ENCODE results near the gene TCP1.
A peak's percentile ranks its signal among the peaks of the same experiment; 100 is the strongest.

Gene TCP1

GRCh38 chr6:159762681-159763293 is 26.6 kb downstream of the TCP1 start:
- Histone ChIP-seq H3K4me1 (ENCODE audit: low read length) (no peaks in the 10 kb centered on the region), H3K27ac (ENCODE audit: low read length) (peak overlapping the region; percentile 91; the same call in 1 of the 2 replicates), H2AFZ (ENCODE audit: low read length) (peak overlapping the region; percentile 74), H3K9me3 (replicated peaks; ENCODE audit: insufficient read depth, low read length) (no peaks in the 10 kb centered on the region), H4K20me1 (ENCODE audit: insufficient read depth, low read length) (no peaks in the 10 kb centered on the region), H3K9me2 (replicated peaks; ENCODE audit: insufficient read depth, low read length) (no peaks in the 10 kb centered on the region), H3K79me2 (ENCODE audit: low read length) (peaks cover 3% of the 10 kb centered on the region; the same call in 1 of the 2 replicates), H3K27me3 (replicated peaks; ENCODE audit: insufficient read depth, low read length) (no peaks in the 10 kb centered on the region), H3K4me2 (ENCODE audit: low read depth, low read length) (peak overlapping the region; percentile 77), H3F3A (ENCODE audit: insufficient read depth, low read length) (peaks cover 12% of the 10 kb centered on the region), H3K36me3 (replicated peaks; ENCODE audit: insufficient read depth, low read length) (no peaks in the 10 kb centered on the region), H3K4me3 (ENCODE audit: low read length) (peak overlapping the region; percentile 89), H3K9ac (ENCODE audit: low read length) (peak overlapping the region; percentile 87; the same call in 1 of the 2 replicates)
- peak; percentile 9 for DNase-seq
- no peak for TF ChIP-seq CTCF (IDR thresholded peaks at IDR 0.05; ENCODE audit: low read length)
- no peak for TF ChIP-seq EZH2phosphoT487 (IDR thresholded peaks at IDR 0.05; ENCODE audit: low read length)
- no peak for TF ChIP-seq EZH2 (optimal IDR thresholded peaks at IDR 0.05; ENCODE audit: low read depth, low read length)

GRCh38 chr6:159761873-159762680 is 27.3 kb downstream of the TCP1 start, which contains the start of gene ACAT2:
Gene ACAT2 (plus strand): TSS chr6:159762045. CDS start chr6:159762088, 43 bp downstream.
- Histone ChIP-seq H3K9me3 (replicated peaks; ENCODE audit: insufficient read depth, low read length) (no peaks in the 10 kb centered on the region), H3K4me1 (ENCODE audit: low read length) (no peaks in the 10 kb centered on the region), H2AFZ (ENCODE audit: low read length) (peak within 1 kb of the TSS; percentile 82), H3K36me3 (replicated peaks; ENCODE audit: insufficient read depth, low read length) (no peaks in the 10 kb centered on the region), H3K9ac (ENCODE audit: low read length) (peak within 1 kb of the TSS; percentile 87), H3K79me2 (ENCODE audit: low read length) (peaks cover 3% of the 10 kb centered on the region; the same call in 1 of the 2 replicates), H3K4me3 (ENCODE audit: low read length) (peak within 1 kb of the TSS; percentile 89), H3K27me3 (replicated peaks; ENCODE audit: insufficient read depth, low read length) (no peaks in the 10 kb centered on the region), H4K20me1 (ENCODE audit: insufficient read depth, low read length) (no peaks in the 10 kb centered on the region), H3K4me2 (ENCODE audit: low read depth, low read length) (peak within 1 kb of the TSS; percentile 86), H3K9me2 (replicated peaks; ENCODE audit: insufficient read depth, low read length) (no peaks in the 10 kb centered on the region), H3K27ac (ENCODE audit: low read length) (peak within 1 kb of the TSS; percentile 91), H3F3A (ENCODE audit: insufficient read depth, low read length) (peaks cover 12% of the 10 kb centered on the region)
- no peak for TF ChIP-seq CTCF (IDR thresholded peaks at IDR 0.05; ENCODE audit: low read length)
- TF ChIP-seq EZH2phosphoT487 (IDR thresholded peaks at IDR 0.05; ENCODE audit: low read length): no peak
- TF ChIP-seq EZH2 (optimal IDR thresholded peaks at IDR 0.05; ENCODE audit: low read depth, low read length): no peak
- peak; percentile 83 for DNase-seq

GRCh38 chr6:159761129-159761872 is 28.1 kb downstream of the TCP1 start:
- TF ChIP-seq CTCF (IDR thresholded peaks at IDR 0.05; ENCODE audit: low read length) (no peak), EZH2phosphoT487 (IDR thresholded peaks at IDR 0.05; ENCODE audit: low read length) (no peak), EZH2 (optimal IDR thresholded peaks at IDR 0.05; ENCODE audit: low read depth, low read length) (no peak)
- peak overlapping the region; percentile 86 for H3K4me2 ChIP-seq (ENCODE audit: low read depth, low read length)
- H3K9ac ChIP-seq (ENCODE audit: low read length): peak overlapping the region; percentile 82
- no peaks in the 10 kb centered on the region for H4K20me1 ChIP-seq (ENCODE audit: insufficient read depth, low read length)
- no peaks in the 10 kb centered on the region for H3K4me1 ChIP-seq (ENCODE audit: low read length)
- H2AFZ ChIP-seq (ENCODE audit: low read length): peak overlapping the region; percentile 67
- H3K36me3 ChIP-seq (replicated peaks; ENCODE audit: insufficient read depth, low read length): no peaks in the 10 kb centered on the region
- H3K27ac ChIP-seq (ENCODE audit: low read length): peak overlapping the region; percentile 68; the same call in 1 of the 2 replicates
- no peaks in the 10 kb centered on the region for H3K9me3 ChIP-seq (replicated peaks; ENCODE audit: insufficient read depth, low read length)
- DNase-seq: peak; percentile 29
- no peaks in the 10 kb centered on the region for H3K27me3 ChIP-seq (replicated peaks; ENCODE audit: insufficient read depth, low read length)
- H3K79me2 ChIP-seq (ENCODE audit: low read length): peaks cover 3% of the 10 kb centered on the region; the same call in 1 of the 2 replicates
- no peaks in the 10 kb centered on the region for H3K9me2 ChIP-seq (replicated peaks; ENCODE audit: insufficient read depth, low read length)
- H3F3A ChIP-seq (ENCODE audit: insufficient read depth, low read length): peaks cover 12% of the 10 kb centered on the region
- H3K4me3 ChIP-seq (ENCODE audit: low read length): peak overlapping the region; percentile 68
